ENCODE measurements around the gene GALNT9.

Gene GALNT9

DNA sequence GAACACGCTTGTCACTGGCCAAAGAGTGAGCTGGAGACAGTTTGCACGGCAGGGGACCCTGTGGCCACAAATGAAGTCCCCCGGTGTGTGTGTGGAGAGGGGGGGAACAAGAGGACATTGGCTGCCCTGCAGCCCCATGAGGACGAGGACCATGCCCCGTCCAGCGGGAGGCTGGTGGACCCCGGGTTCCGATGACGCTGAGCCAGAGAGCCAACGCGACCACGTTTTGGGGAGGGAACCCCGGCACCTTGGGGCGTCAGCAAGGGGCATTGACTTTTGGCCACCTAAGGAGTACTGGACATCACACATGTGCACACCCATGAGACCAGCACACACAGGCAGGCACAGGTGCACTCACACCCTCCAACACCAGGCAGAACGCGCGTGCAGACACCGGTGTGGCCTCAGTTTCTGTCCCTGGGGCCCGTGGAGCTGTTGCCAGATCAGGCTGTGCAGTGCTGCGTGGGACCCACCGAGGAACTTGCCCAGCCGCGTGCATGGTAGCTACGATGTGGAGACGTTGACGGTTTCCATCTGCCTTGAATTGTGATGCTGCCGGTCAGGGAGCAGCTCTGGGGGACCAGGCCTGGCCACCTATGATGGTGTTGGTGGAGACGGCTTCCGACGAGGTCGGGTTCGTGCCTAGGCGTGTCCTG, 158.6 kb downstream of the GALNT9 start:
- H3K27me3 Mint-ChIP-seq = peaks cover 58% of the 10 kb centered on the region
- H3K9me3 Mint-ChIP-seq = peaks cover 17% of the 10 kb centered on the region
- intact Hi-C loops (cut with micrococcal nuclease) = no loop called here
- H3K4me1 Mint-ChIP-seq (ENCODE audit: low read depth) = no peaks in the 10 kb centered on the region
- H3K27ac Mint-ChIP-seq = no peak overlapping the region
- H3K36me3 Mint-ChIP-seq (ENCODE audit: low read depth) = no peaks in the 10 kb centered on the region
- H3K4me3 Mint-ChIP-seq = no peak overlapping the region

DNA sequence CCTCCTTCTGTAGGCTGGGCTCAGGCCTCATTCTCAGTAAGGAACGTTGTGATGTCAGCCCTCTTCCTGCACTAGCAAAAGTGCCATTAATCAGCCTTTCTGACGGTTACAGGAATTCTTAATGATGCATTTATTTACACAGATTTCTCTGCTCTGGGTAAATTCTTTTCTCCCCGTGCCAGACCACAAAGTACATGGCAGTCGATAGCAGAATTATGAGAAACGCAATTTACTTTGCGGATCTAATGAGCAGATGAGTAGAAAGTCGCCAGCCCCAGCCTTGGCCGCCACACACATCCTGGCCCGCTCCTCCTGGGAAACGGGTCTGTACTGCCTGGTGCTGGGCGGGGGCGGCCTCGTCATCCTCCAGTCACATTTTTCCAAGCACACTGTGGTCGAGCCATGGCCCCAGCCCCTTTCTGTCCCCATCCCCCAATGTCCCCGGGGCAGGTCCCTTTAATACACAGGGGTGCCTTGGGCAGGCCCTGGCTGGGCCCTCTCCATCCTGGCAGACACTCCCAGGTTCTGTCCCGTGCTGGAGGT, 159.2 kb downstream of the GALNT9 start:
- Mint-ChIP-seq H3K4me1 (ENCODE audit: low read depth) (no peaks in the 10 kb centered on the region), H3K27me3 (peaks cover 58% of the 10 kb centered on the region), H3K4me3 (no peak overlapping the region), H3K27ac (no peak overlapping the region), H3K9me3 (peaks cover 18% of the 10 kb centered on the region), H3K36me3 (ENCODE audit: low read depth) (no peaks in the 10 kb centered on the region)
- intact Hi-C loops (cut with micrococcal nuclease) = no loop called here

DNA sequence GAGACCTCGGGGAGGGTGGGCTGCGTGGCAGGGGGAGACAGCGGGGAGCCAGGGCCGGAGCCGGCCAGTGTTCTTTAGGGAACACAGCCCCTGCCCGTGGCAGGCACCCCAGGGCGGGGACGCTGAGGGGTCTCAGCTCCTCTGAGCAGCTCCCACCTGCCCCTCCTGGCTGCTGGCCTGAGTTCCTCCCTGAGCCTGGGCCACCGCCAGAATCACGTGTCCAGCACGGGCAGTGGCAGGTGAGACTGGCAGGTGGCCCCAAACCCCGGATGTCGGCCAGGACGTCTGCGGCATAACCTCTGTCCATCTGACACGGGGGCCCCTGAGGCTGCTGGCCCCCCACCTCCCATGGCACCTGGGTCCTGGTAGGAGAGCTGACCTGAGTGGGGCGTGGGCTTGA, 160.0 kb downstream of the GALNT9 start:
- intact Hi-C loops (cut with micrococcal nuclease) = no loop called here
- no peaks in the 10 kb centered on the region for H3K36me3 Mint-ChIP-seq (ENCODE audit: low read depth)
- no peak overlapping the region for H3K27ac Mint-ChIP-seq
- no peaks in the 10 kb centered on the region for H3K4me1 Mint-ChIP-seq (ENCODE audit: low read depth)
- no peak overlapping the region for H3K4me3 Mint-ChIP-seq
- H3K27me3 Mint-ChIP-seq = peaks cover 56% of the 10 kb centered on the region
- peaks cover 18% of the 10 kb centered on the region for H3K9me3 Mint-ChIP-seq

DNA sequence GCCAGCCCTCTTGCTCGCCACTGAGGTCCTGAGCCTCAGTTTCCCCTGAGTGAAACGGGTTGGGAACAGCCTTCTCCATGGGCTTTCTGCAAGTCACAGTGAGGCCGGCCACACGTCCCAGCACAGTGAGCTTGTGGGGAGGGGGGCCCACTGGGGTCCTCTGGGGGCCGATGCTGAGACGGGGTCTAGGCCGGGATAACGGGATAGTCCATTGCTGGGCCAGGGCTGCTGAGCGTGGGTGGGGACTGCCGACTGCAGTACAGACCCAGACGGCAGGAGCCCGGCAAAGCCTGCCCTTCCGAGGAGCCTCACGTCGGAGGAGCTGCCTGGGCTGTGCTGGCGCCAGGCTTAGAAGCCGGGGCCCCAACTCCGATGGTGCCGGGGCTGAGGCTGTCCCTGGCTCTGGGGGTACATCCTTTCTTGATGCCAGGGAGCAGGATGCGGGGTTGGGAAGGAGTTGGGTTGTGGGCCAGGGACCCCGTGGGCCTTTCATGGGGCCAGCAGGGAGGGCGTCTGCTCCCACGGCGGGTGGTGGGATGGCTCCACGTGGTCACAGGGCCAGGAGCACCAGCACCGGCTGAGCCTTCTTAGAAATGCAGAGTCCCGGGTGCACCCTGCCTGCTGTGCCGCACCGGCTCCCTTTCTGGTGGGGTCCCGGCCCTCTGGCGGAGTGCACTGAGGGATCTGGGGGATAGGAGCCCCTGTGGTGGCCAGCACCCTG, 160.9 kb downstream of the GALNT9 start:
- H3K27me3 Mint-ChIP-seq = peaks cover 58% of the 10 kb centered on the region
- no peak overlapping the region for H3K27ac Mint-ChIP-seq
- peaks cover 2% of the 10 kb centered on the region for H3K4me1 Mint-ChIP-seq (ENCODE audit: low read depth)
- peaks cover 18% of the 10 kb centered on the region for H3K9me3 Mint-ChIP-seq
- H3K36me3 Mint-ChIP-seq (ENCODE audit: low read depth) = no peaks in the 10 kb centered on the region
- H3K4me3 Mint-ChIP-seq = no peak overlapping the region
- intact Hi-C loops (cut with micrococcal nuclease) = no loop called here

DNA sequence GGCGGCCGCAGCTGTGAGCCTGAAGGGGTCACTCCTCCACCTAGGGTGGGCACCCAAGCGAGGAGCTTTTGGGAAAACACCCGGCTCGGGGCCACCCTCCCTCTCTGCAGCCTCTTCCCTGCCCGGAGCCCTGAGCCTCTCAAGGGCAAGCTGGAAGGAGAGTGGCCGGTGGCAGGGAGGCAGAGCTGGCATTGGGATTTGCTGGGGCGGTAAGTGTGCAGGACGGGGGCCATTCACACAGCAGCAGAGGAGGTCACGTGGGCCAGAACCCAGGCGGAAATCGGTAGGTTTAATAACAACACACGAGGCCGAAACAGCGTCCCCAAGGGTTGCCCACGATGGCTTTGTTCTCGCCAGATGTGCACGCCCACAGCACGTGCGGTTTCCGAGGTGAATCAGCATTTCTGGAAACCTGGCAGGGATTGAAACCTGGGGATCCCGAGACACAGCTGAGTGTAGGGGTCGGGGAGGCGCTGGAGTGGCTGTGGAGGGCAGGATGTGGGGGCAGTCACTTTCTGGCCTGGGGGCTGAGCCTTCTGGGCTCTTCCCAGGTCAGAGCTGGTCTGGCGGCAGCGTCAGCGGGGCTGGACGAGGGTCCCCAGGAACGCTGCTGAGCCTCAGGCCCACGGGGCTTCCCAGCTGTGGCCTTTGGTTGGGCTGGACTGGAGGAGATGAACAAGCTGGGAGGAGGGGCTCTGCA, 161.6 kb downstream of the GALNT9 start:
- Mint-ChIP-seq H3K27ac (no peak overlapping the region), H3K27me3 (peaks cover 56% of the 10 kb centered on the region), H3K4me3 (no peak overlapping the region), H3K4me1 (ENCODE audit: low read depth) (peaks cover 8% of the 10 kb centered on the region), H3K36me3 (ENCODE audit: low read depth) (no peaks in the 10 kb centered on the region), H3K9me3 (peaks cover 18% of the 10 kb centered on the region)
- intact Hi-C loops (cut with micrococcal nuclease) = no loop called here

DNA sequence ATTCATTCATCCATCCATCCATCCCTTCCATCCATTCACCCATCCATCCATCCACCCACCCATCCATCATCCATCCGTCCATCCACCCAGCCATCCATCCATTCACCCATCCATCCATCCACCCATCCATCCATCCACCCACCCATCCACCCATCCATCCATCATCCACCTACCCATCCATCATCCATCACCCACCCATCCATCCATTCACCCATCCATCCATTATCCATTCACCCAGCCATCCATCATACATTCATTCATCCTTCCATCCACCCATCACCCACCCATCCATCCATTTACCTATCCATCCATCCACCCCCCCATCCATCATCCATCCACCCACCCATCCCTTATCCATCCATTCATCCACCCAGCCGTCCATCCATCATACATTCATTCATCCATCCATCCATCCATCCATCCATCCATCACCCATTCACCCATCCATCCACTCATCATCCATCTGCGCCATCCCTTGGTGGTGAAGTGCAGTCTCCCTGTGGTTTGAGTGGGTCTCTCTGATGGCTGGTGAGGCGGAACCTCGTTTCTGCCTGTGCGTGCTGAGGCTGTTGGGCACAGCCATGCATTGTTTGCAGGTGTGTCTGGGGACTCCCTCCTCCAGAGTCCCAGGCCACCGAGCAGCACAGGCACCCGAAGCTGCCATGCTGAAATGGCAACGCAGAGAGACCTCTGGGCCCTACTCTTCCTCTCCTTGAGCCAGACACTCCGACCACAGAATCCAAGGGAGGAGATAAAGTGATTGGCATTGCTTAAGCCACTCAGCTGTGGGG, 162.4 kb downstream of the GALNT9 start:
- peaks cover 18% of the 10 kb centered on the region for H3K9me3 Mint-ChIP-seq

DNA sequence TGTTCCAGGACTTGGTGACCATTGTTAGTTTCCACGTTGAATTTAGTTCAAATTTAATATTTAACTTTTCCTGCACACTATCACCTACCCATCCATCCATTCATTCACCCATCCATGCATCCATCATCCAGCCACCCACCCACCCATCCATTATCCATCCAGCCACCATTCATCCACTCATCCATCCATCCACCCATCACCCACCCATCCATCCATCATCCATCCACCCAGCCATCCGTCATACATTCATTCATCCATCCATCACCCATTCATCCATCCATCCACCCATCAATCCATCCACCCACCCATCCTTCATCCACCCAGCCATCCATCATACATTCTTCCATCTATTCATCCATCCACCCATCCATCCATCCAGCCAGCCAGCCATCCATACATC, 163.3 kb downstream of the GALNT9 start:
- intact Hi-C loops (cut with micrococcal nuclease) = no loop called here
- H3K4me3 Mint-ChIP-seq = no peak overlapping the region
- peaks cover 53% of the 10 kb centered on the region for H3K27me3 Mint-ChIP-seq
- H3K9me3 Mint-ChIP-seq = peaks cover 18% of the 10 kb centered on the region
- no peaks in the 10 kb centered on the region for H3K36me3 Mint-ChIP-seq (ENCODE audit: low read depth)
- H3K27ac Mint-ChIP-seq = no peak overlapping the region
- peaks cover 17% of the 10 kb centered on the region for H3K4me1 Mint-ChIP-seq (ENCODE audit: low read depth)

More for the DNA sequence above, 162.4 kb downstream of the GALNT9 start:
- H3K36me3 Mint-ChIP-seq (ENCODE audit: low read depth) = no peaks in the 10 kb centered on the region
- peaks cover 14% of the 10 kb centered on the region for H3K4me1 Mint-ChIP-seq (ENCODE audit: low read depth)
- H3K27me3 Mint-ChIP-seq = peaks cover 56% of the 10 kb centered on the region
- intact Hi-C loops (cut with micrococcal nuclease) = no loop called here
- no peak overlapping the region for H3K27ac Mint-ChIP-seq
- no peak overlapping the region for H3K4me3 Mint-ChIP-seq

DNA sequence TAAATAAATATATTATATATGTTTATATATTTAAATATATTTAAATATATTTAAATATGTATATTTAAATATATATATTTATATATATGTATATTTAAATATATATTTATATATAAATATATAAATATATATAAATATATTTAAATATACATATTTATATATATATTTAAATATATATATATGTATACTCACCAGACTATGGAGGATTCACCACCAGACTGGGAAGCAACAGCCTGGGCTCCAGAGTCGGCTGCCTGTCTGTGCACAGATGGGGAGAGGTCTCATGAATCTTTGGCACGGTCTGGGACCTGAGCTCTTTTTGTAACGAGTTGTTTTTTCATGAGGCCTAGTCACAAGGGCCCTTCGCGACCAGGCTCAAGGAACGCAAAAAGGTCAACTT, 163.8 kb downstream of the GALNT9 start:
- Mint-ChIP-seq H3K4me3 (no peak overlapping the region), H3K27me3 (peaks cover 50% of the 10 kb centered on the region), H3K27ac (no peak overlapping the region), H3K36me3 (ENCODE audit: low read depth) (no peaks in the 10 kb centered on the region), H3K4me1 (ENCODE audit: low read depth) (peaks cover 17% of the 10 kb centered on the region), H3K9me3 (peaks cover 18% of the 10 kb centered on the region)
- intact Hi-C loops (cut with micrococcal nuclease) = no loop called here

DNA sequence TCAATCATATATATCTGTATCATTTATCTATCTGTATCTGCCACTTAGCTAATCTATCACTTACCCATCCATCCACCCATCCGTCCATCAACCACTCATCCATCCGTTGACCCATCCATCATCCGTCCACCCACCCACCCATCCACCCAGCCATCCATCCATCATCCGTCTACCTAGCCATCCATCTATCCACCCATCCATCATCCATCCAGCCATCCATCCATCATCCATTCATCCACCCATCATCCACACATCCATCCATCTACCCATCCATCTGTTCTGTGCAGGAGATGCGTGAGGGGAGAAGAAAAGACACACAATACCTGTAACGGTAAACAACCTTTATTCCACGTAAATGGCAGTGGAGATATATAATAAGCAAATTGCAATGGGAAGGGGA, 165.0 kb downstream of the GALNT9 start:
- Mint-ChIP-seq H3K4me1 (ENCODE audit: low read depth) (peaks cover 21% of the 10 kb centered on the region), H3K27me3 (peaks cover 44% of the 10 kb centered on the region), H3K27ac (no peak overlapping the region), H3K36me3 (ENCODE audit: low read depth) (no peaks in the 10 kb centered on the region), H3K4me3 (no peak overlapping the region), H3K9me3 (peaks cover 18% of the 10 kb centered on the region)
- intact Hi-C loops (cut with micrococcal nuclease) = no loop called here

DNA sequence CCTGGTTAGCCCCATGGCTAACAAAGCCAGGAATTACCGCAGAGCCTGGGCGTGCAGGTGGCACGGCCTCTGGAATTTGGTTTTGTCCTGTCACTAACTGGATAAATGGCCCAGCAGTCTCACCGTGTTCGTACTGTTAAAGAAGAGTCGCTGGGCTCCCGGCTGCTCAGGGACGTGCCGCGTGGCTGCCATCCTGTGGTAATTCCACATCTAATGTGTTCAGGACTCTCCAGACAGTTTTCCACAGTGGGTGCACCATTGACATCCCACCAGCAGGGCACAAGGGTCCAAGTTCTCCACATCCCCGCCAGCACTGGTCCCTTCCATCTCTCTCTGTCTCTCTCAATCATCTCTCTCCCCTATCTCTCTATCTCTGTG, 165.5 kb downstream of the GALNT9 start:
- peaks cover 18% of the 10 kb centered on the region for H3K9me3 Mint-ChIP-seq
- H3K4me1 Mint-ChIP-seq (ENCODE audit: low read depth) = peaks cover 21% of the 10 kb centered on the region
- H3K27ac Mint-ChIP-seq = no peak overlapping the region
- intact Hi-C loops (cut with micrococcal nuclease) = no loop called here
- H3K4me3 Mint-ChIP-seq = no peak overlapping the region
- H3K36me3 Mint-ChIP-seq (ENCODE audit: low read depth) = no peaks in the 10 kb centered on the region
- H3K27me3 Mint-ChIP-seq = peaks cover 42% of the 10 kb centered on the region

DNA sequence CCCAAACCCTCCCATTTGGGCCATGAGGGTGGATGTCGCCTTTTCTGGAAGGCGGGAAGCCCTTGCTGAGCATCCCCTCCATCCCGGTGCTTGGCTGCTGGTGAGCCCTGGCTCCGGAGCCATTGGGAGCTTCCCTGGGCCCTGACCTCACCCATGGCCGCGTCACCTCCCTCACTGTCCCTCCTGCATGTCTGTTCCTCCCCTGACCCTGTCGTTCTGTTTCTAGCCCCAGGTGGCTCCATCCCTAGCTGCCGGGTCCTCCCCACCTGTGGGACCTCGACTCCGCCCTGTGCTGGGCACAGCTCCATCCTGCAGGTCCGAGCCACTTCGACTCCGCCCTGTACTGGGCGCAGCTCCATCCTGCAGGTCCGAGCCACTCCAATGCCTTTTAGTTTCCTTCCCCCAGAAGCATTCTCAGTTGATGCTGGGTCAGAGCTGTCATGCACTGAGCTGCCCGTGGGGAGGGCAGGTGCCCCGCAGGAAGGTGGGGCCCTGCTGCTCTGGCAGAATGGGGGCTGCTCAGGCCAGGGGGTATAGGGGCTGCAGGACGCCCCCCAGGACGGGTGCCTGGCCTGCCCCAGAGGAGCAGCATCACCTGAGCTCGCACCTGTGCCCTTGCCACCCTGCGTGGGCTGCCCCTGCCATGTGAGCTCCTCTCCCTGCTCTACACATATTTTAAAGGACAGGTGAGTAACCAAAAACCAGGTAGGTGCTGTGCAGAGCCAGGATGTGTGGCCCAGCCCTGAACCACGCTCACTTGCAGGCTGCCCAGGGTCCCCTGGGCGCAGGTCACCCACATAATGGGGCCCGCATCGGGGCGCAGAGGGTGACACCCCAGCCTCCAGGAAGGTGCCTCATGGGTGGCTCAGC, 166.1 kb downstream of the GALNT9 start:
- intact Hi-C loops (cut with micrococcal nuclease) = no loop called here
- peaks cover 37% of the 10 kb centered on the region for H3K27me3 Mint-ChIP-seq
- peaks cover 21% of the 10 kb centered on the region for H3K4me1 Mint-ChIP-seq (ENCODE audit: low read depth)
- peak overlapping the region; percentile 41 for H3K4me3 Mint-ChIP-seq
- H3K9me3 Mint-ChIP-seq = peaks cover 18% of the 10 kb centered on the region
- no peaks in the 10 kb centered on the region for H3K36me3 Mint-ChIP-seq (ENCODE audit: low read depth)
- no peak overlapping the region for H3K27ac Mint-ChIP-seq

DNA sequence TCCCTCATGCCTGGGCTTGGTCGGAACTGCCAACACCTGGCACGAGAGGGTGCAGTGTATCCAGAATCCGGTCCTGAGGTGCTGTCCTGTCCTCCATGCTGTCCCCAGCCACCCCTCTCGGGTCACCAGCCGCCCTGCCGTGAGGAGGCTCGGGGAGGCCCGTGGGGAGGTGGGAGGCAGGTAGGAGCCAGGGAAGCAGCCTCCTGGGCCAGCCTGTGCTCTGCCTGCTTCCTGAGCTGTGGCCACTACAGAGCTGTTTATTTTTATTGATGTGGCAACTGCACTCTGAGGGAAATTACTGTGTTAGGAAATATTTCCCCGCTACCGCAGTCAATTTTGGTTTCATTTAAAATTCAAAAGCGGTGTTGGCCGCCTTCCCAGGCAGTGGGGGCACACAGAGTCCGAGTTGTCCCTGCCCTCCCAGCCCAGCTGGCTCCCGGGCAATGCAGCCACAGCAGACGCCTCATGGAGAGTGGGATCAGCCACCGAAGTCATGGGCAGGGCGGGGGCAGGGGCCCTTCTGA, 166.8 kb downstream of the GALNT9 start:
- Mint-ChIP-seq H3K4me1 (ENCODE audit: low read depth) (peaks cover 21% of the 10 kb centered on the region), H3K27ac (no peak overlapping the region), H3K27me3 (peaks cover 31% of the 10 kb centered on the region), H3K36me3 (ENCODE audit: low read depth) (no peaks in the 10 kb centered on the region), H3K4me3 (peak overlapping the region; percentile 41), H3K9me3 (peaks cover 18% of the 10 kb centered on the region)
- intact Hi-C loops (cut with micrococcal nuclease) = no loop called here

All from dendritic cell treated with granulocyte-macrophage colony-stimulating factor and Interleukin-4, amounts not matched to agents 40 ng/mL and 50 ng/mL, for 4 days (primary cell).